Kidney epithelial cell (primary cell): ENCODE measurements around the gene GPR137. TPM values are rescaled to one million over a fixed set of nuclear protein-coding genes. Genes with fewer than 3 reads are reported as not detected.
A peak's percentile ranks its signal among the peaks of the same experiment; 100 is the strongest.

Source experiments
- DNase-seq: peaks from one replicate; pipeline ENCODE4 v3.0.0-alpha.2; 2010; ENCODE audit warnings: low read depth
- H3K27me3 ChIP-seq: 2 replicates; pipeline ENCODE4 v1.6.0; 2011; ENCODE audit warnings: low read length; ENCODE audit not compliant: control insufficient read depth, insufficient read depth
- H3K36me3 ChIP-seq: 2 replicates; pipeline ENCODE4 v1.5.1; 2011; ENCODE audit warnings: low read length; ENCODE audit not compliant: control insufficient read depth, insufficient read depth
- H3K4me3 ChIP-seq: 2 replicates; pipeline ENCODE4 v1.5.1; 2011; ENCODE audit warnings: low read depth, mild to moderate bottlenecking, control low read depth, low read length
- CTCF ChIP-seq: IDR thresholded peaks from 2 replicates; pipeline ENCODE4 v1.5.1; 2011; ENCODE audit warnings: mild to moderate bottlenecking, moderate library complexity, low read length, control low read depth, inconsistent platforms; ENCODE audit not compliant: insufficient read depth, poor library complexity, severe bottlenecking
- total RNA-seq: library from RNA; depleted of rRNA; stranded (reverse); fragments of >200 nt; gene quantifications from 2 replicates; pipeline ENCODE4 v1.2.3, GENCODE V29; 2015

The GPR137 gene
- total RNA-seq, 1 donor from 2014 or later, result 21.9 TPM

GRCh38 chr11:64291262-64291751 lies 5.7 kb downstream of the GPR137 start, which contains the start of gene KCNK4:
Gene KCNK4, plus strand, starts transcription at chr11:64291302. Its CDS starts 1,717 bp downstream, at chr11:64293019.
- Histone ChIP-seq H3K27me3 (peaks cover 57% of the 10 kb centered on the region), H3K4me3 (no peak within 1 kb of the TSS), H3K36me3 (peaks cover 1% of the 10 kb centered on the region)
- no peak for DNase-seq
- TF ChIP-seq CTCF, result no peak

GRCh38 chr11:64291752-64292459 lies 6.3 kb downstream of the GPR137 start:
- no peak for TF ChIP-seq CTCF
- H3K36me3 ChIP-seq, result peaks cover 1% of the 10 kb centered on the region
- H3K4me3 ChIP-seq, result no peak overlapping the region
- peaks cover 63% of the 10 kb centered on the region for H3K27me3 ChIP-seq
- DNase-seq, result no peak

- peaks cover 1% of the 10 kb centered on the region for H3K36me3 ChIP-seq
- TF ChIP-seq CTCF, result no peak
- H3K27me3 ChIP-seq, result peaks cover 71% of the 10 kb centered on the region
- DNase-seq, result no peak
- peak overlapping the region; percentile 7 for H3K4me3 ChIP-seq
Measured at GRCh38 chr11:64292460-64293254, 7.0 kb downstream of the GPR137 start.

- Histone ChIP-seq H3K4me3 (no peak overlapping the region), H3K36me3 (no peaks in the 10 kb centered on the region), H3K27me3 (peaks cover 91% of the 10 kb centered on the region)
- no peak for DNase-seq
- no peak for TF ChIP-seq CTCF
Measured at GRCh38 chr11:64294774-64295173, 9.1 kb downstream of the GPR137 start.

- H3K36me3 ChIP-seq, result no peaks in the 10 kb centered on the region
- H3K4me3 ChIP-seq, result no peak overlapping the region
- no peak for DNase-seq
- TF ChIP-seq CTCF, result no peak
- peaks cover 93% of the 10 kb centered on the region for H3K27me3 ChIP-seq
Measured at GRCh38 chr11:64295760-64296159, 10.1 kb downstream of the GPR137 start.
